Measurements from ENCODE around the gene A1BG. TPM values are rescaled to one million over a fixed set of nuclear protein-coding genes. Genes with fewer than 3 reads are reported as not detected.

A1BG gene
- total RNA-seq, 4 donors from 2014 or later = 4.5 to 12.5 (median 9.0) TPM; not detected in 1

- intact Hi-C loops (cut with DNase I; ENCODE audit: low total_unique reads) = loop anchor here (1.0 to 5.0 kb wide), 5 partner anchors 15 to 81 kb away; partner anchors contain the start of genes ZNF132, ZNF324, ZNF497 and ZNF584
- peaks cover 33 to 35% of the 10 kb centered on the region in 2 donors for H3K4me1 ChIP-seq
Measured at GRCh38 chr19:58386576-58387337, 33.5 kb upstream of the A1BG start, which contains the start of gene RPS5. RPS5 (plus strand) TSS chr19:58387269; CDS start chr19:58388138, 869 bp downstream.

GRCh38 chr19:58385891-58386575, 32.7 kb upstream of the A1BG start:
- intact Hi-C loops (cut with DNase I; ENCODE audit: low total_unique reads) = loop anchor here (2.0 to 5.0 kb wide), 2 partner anchors 55 to 81 kb away; partner anchors contain the start of genes ZNF132 and ZNF324
- H3K27ac ChIP-seq = peak overlapping the region; percentile 95 to 100 (median 99)
- no peak for TF ChIP-seq CTCF (IDR thresholded peaks at IDR 0.05 in 4 of 5, conservative IDR thresholded peaks at IDR 0.05 in 1 of 5)
- TF ChIP-seq POLR2A (IDR thresholded peaks at IDR 0.05) = no peak
- ATAC-seq (peak; percentile 6 to 15), DNase-seq (no peak)
- H3K4me3 ChIP-seq = peak overlapping the region; percentile 75 to 89 (median 78)
- in situ Hi-C loops (cut with MboI; ENCODE audit: low sequenced_read_pairs in 4 of 4) = no loop called here
- peaks cover 0 to 28% of the 10 kb centered on the region in 2 donors for H3K36me3 ChIP-seq
- H3K27me3 ChIP-seq = no peaks in the 10 kb centered on the region
- no peaks in the 10 kb centered on the region for H3K9me3 ChIP-seq
- H3K4me1 ChIP-seq = peaks cover 36 to 40% of the 10 kb centered on the region in 2 donors

More at GRCh38 chr19:58386576-58387337, 33.5 kb upstream of the A1BG start, which contains the start of gene RPS5:
- ATAC-seq (peak; percentile 99), DNase-seq (peak; percentile 96 to 97)
- in situ Hi-C loops (cut with MboI; ENCODE audit: low sequenced_read_pairs in 4 of 4) = no loop called here
- Histone ChIP-seq H3K36me3 (peaks cover 0 to 35% of the 10 kb centered on the region in 2 donors), H3K27me3 (no peaks in the 10 kb centered on the region), H3K4me3 (peak within 1 kb of the TSS; percentile 75 to 89 (median 78)), H3K9me3 (no peaks in the 10 kb centered on the region), H3K27ac (peak within 1 kb of the TSS; percentile 95 to 100 (median 99))
- TF ChIP-seq CTCF (IDR thresholded peaks at IDR 0.05 in 4 of 5, conservative IDR thresholded peaks at IDR 0.05 in 1 of 5) (no peak), POLR2A (IDR thresholded peaks at IDR 0.05) (peak; percentile 85 to 88)

- no peak for DNase-seq
- in situ Hi-C loops (cut with MboI; ENCODE audit: low sequenced_read_pairs in 4 of 4) = no loop called here
- Histone ChIP-seq H3K9me3 (no peaks in the 10 kb centered on the region), H3K4me1 (peaks cover 32 to 40% of the 10 kb centered on the region in 2 donors), H3K4me3 (peak overlapping the region; percentile 75 to 89 (median 78)), H3K27me3 (no peaks in the 10 kb centered on the region), H3K27ac (peak overlapping the region; percentile 95 to 100 (median 99)), H3K36me3 (peaks cover 0 to 22% of the 10 kb centered on the region in 2 donors)
- no peak for ATAC-seq
- TF ChIP-seq POLR2A (IDR thresholded peaks at IDR 0.05) (no peak), CTCF (IDR thresholded peaks at IDR 0.05 in 4 of 5, conservative IDR thresholded peaks at IDR 0.05 in 1 of 5) (no peak)
- intact Hi-C loops (cut with DNase I; ENCODE audit: low total_unique reads) = loop anchor here (5.0 kb wide), 1 partner anchor 82 kb away; the partner anchor contains the start of gene ZNF324
Measured at GRCh38 chr19:58385313-58385890, 32.1 kb upstream of the A1BG start.

GRCh38 chr19:58382997-58383603, 29.8 kb upstream of the A1BG start:
- no peak for DNase-seq
- Histone ChIP-seq H3K27me3 (no peaks in the 10 kb centered on the region), H3K9me3 (no peaks in the 10 kb centered on the region), H3K4me3 (no peak overlapping the region), H3K36me3 (peaks cover 0 to 2% of the 10 kb centered on the region in 2 donors), H3K4me1 (peaks cover 40 to 48% of the 10 kb centered on the region in 2 donors), H3K27ac (no peak overlapping the region)
- no peak for TF ChIP-seq POLR2A (IDR thresholded peaks at IDR 0.05)
- TF ChIP-seq CTCF (IDR thresholded peaks at IDR 0.05 in 4 of 5, conservative IDR thresholded peaks at IDR 0.05 in 1 of 5) = no peak
- in situ Hi-C loops (cut with MboI; ENCODE audit: low sequenced_read_pairs in 4 of 4) (no loop called here), intact Hi-C loops (cut with DNase I; ENCODE audit: low total_unique reads) (loop anchor here (5.0 kb wide), 1 partner anchor 201 kb away; the partner anchor contains the start of gene ZNF274)
- ATAC-seq = no peak

Data from gastrocnemius medialis (tissue), 4 donors.